Measurements from ENCODE around the gene RANBP10.

RANBP10 gene

DNA sequence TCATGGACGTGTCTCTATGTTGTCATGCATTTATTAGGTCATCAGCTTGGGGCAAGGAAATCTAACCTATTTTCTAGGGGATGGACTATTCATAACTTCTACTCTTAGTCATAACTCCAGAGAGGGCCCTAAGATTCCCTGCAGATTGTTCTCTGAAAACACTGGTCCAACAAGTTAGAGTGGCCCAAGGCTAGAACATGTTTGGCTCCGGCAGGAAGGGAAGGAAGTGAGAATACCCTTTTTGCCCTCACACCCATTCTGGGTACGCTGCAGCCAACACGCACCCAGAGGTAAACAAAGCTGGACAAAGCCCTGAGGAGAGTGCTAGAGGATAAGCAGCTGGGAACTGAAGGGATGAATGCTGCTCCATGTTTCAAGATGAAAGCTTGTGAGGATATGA lies 129.8 kb downstream of the RANBP10 start:
- DNase-seq (ENCODE audit: extremely low read depth, low read depth), result no peak
- TF ChIP-seq, protein P1, sequence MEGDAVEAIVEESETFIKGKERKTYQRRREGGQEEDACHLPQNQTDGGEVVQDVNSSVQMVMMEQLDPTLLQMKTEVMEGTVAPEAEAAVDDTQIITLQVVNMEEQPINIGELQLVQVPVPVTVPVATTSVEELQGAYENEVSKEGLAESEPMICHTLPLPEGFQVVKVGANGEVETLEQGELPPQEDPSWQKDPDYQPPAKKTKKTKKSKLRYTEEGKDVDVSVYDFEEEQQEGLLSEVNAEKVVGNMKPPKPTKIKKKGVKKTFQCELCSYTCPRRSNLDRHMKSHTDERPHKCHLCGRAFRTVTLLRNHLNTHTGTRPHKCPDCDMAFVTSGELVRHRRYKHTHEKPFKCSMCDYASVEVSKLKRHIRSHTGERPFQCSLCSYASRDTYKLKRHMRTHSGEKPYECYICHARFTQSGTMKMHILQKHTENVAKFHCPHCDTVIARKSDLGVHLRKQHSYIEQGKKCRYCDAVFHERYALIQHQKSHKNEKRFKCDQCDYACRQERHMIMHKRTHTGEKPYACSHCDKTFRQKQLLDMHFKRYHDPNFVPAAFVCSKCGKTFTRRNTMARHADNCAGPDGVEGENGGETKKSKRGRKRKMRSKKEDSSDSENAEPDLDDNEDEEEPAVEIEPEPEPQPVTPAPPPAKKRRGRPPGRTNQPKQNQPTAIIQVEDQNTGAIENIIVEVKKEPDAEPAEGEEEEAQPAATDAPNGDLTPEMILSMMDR (IDR thresholded peaks at IDR 0.05; ENCODE audit: low read depth, low read length), result no peak

DNA sequence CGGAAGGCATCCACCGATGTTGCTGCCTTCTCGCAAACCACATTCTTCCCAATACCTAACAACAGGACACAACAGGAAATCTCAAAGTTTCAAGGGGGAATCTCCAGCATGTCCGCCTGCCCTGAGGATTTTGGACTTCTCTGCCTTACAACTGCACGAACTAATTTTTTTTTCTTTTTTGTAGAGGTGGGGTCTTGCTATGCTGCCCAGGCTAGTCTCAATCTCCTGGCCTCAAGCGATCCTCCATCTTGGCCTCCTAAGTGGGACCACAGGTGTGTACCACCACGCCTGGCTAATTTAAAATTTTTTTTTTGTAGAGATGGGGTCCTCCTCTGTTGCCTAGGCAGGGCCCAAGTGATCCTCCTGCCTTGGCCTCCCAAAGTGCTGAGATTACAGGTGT lies 130.4 kb downstream of the RANBP10 start:
- TF ChIP-seq, protein P1 (IDR thresholded peaks at IDR 0.05; ENCODE audit: low read depth, low read length), result no peak
- no peak for DNase-seq (ENCODE audit: extremely low read depth, low read depth)

DNA sequence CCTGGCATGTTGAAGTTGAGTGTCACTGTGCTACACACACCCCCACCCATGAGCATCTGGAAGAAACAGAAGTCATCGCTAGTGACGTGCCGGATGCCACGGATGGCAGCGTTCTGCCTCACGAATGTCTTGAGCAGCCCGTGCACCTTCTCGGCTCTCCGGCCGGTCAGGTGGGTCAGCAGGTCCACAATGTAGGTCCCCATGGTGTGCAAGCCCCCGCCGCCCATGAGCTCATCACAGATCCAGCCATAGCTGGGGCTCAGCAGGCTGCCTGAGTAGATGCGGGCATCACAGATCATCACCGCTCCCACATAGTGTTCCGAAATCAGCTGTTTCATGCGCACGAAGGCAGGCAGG lies 130.8 kb downstream of the RANBP10 start:
- DNase-seq (ENCODE audit: extremely low read depth, low read depth), result no peak
- TF ChIP-seq, protein P1 (IDR thresholded peaks at IDR 0.05; ENCODE audit: low read depth, low read length), result no peak

DNA sequence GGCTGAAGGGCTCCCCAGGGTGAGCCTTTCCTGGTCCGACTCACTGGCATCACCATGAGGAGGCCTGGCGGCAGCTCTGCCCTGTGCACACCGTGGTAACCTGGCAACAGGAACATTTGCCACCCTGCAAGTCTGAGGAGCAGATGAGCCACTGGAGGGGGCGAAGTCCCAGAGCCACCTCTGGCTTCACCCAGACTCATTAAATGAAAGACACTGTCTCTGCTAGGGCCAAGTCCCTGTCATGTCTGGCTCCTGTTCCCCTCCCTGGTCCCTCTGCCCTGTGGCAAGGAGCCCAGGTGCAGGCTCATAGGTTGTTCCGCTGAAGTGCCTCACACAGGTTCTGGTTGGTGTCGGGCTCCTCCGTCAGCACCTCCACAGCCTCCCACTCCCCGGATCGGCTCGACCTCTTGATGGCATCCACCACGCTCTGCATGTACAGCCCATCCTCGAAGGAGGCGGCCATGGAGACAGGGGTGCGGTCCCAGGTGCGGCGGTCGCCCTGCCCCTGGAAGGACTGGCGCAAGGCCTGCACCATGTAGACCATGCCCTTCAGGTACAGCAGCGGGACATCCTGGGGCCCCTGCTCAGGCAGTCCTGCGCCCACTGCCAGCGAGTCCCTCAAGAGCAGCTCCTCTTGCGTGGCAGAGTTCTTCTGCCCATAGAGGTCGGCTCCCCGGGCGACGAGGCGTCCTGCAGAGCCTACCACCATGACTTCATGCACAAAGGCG lies 131.3 kb downstream of the RANBP10 start:
- DNase-seq (ENCODE audit: extremely low read depth, low read depth), result no peak
- TF ChIP-seq, protein P1 (IDR thresholded peaks at IDR 0.05; ENCODE audit: low read depth, low read length), result no peak

DNA sequence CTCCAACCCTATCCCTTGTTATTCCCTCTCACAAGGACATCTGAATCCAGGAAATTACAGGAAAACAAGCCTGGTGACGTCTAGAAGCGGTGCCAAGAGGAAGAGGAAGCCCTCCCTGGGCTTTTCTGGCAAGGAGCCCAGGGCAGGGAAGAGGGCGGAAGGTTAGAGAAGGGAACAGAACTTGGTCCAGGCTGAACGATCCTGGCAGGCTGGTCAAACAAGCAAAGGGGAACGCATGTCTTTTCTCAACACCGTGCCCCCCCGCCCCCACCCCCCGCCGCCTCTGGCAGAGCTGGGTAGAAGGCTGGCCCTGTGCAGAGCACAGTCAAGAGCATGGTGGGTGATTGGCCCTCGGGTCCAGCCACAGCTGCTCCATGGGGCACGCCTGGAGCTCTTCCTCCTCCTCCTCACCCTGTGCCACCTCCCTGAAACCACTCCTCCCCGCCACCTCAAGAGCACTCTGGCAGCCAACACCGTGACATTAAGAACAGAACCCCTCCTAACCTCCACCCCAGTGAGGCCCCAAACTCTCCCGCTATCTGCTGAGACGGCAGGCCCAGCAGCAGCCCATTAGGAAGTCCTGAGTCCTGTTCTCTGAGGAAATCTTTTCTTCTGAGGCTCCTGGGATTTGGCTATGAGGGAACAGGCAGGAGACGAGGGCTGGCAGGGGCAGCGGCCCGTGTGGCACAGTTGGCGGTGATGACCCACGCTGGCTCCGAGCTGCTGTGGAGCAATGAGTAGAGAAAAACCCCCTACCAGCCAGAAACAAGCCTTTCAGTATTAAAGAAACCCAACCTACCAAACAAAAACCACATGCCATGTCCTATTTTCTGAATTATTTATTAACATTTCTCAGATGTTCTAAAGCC lies 132.4 kb downstream of the RANBP10 start:
- DNase-seq (ENCODE audit: extremely low read depth, low read depth), result no peak
- TF ChIP-seq, protein P1 (IDR thresholded peaks at IDR 0.05; ENCODE audit: low read depth, low read length), result no peak
